ENCODE results near the gene ELL.

ELL gene

GRCh38 chr19:18481505-18482222, 40.2 kb downstream of the ELL start:
- DNase-seq (ENCODE audit: low read depth), result no peak
- no peak overlapping the region for H3K4me3 ChIP-seq (ENCODE audit: low read depth, low read length)
- TF ChIP-seq CTCF (IDR thresholded peaks at IDR 0.05; ENCODE audit: control insufficient read depth, extremely low read depth, insufficient read depth), result no peak

DNA sequence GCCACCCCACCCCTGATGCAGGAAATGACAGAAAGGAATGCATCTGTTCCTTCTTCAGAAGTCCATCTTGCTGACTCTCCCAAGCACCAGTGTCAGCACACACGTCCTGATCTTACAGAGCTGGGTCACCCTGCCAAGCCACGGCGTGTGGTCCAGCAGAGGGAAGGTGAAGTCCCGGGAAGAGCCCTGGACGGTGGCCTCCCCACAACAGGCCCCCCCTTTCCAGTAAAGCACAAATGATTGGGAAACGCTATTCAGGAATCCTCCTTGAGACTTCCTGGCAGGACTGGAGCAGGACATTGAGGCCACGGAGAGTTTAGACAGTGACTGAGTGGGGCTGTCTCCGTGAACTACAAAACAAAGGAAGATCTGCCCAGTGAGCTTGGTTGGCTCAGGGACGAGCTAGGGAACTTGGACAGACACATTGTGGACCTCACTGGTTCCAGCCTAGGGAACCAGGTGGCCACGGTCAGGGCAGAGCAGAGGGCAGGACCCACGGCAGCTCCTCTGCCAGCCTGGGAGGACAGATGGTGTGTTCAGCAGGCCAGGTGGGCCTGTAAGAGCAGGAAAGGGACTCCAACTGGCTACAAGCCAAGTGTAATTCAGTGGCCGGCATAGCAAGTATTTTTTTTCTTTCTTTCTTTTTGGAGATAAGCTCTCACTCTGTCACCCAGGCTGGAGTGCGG, 41.7 kb downstream of the ELL start:
- TF ChIP-seq CTCF (IDR thresholded peaks at IDR 0.05; ENCODE audit: control insufficient read depth, extremely low read depth, insufficient read depth), result no peak
- DNase-seq (ENCODE audit: low read depth), result no peak
- no peak overlapping the region for H3K4me3 ChIP-seq (ENCODE audit: low read depth, low read length)

GRCh38 chr19:18478545-18479311, 43.1 kb downstream of the ELL start:
- DNase-seq (ENCODE audit: low read depth), result no peak
- TF ChIP-seq CTCF (IDR thresholded peaks at IDR 0.05; ENCODE audit: control insufficient read depth, extremely low read depth, insufficient read depth), result no peak
- no peak overlapping the region for H3K4me3 ChIP-seq (ENCODE audit: low read depth, low read length)

DNA sequence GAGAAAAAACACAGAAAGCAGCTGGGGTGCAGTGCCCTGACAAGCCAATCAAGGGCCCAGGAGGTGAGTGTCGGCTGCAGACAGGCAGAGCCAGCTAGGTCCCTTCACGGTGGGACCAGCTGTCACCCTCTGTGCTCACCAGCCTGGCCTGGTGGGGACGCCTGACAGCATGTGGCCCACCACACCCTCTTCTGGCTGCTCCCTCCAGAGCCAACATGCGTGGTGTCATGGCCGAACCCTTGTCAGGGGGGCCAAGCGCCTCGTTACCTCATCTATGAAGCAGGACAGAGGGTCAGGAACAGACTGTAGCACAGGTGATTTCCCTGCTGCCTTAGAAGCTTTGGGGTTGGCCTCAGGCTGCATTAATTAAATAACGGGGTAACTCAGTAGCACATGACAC, 43.9 kb downstream of the ELL start:
- H3K4me3 ChIP-seq (ENCODE audit: low read depth, low read length), result no peak overlapping the region
- DNase-seq (ENCODE audit: low read depth), result no peak
- TF ChIP-seq CTCF (IDR thresholded peaks at IDR 0.05; ENCODE audit: control insufficient read depth, extremely low read depth, insufficient read depth), result no peak

- no peak overlapping the region for H3K4me3 ChIP-seq (ENCODE audit: low read depth, low read length)
- TF ChIP-seq CTCF (IDR thresholded peaks at IDR 0.05; ENCODE audit: control insufficient read depth, extremely low read depth, insufficient read depth), result 0 out of 2 replicates have a peak, but pooled peaks have one; percentile 4
- no peak for DNase-seq (ENCODE audit: low read depth)
These were observed 44.7 kb downstream of the ELL start for GRCh38 chr19:18477042-18477779.

GRCh38 chr19:18476507-18477041, 45.3 kb downstream of the ELL start:
- no peak overlapping the region for H3K4me3 ChIP-seq (ENCODE audit: low read depth, low read length)
- DNase-seq (ENCODE audit: low read depth), result no peak
- TF ChIP-seq CTCF (IDR thresholded peaks at IDR 0.05; ENCODE audit: control insufficient read depth, extremely low read depth, insufficient read depth), result no peak
